ENCODE measurements around the gene IBTK. TPM values are rescaled to one million over a fixed set of nuclear protein-coding genes. Genes with fewer than 3 reads are reported as not detected.
"Not testable (repeated sequence)": the region's sequence is repeated elsewhere in the genome, so short reads cannot be mapped to it uniquely, and the experiment has no call there.

Gene IBTK
- total and polyA plus RNA-seq, 2 experiments from 2014 or later: 14.9 to 20.2 TPM

GRCh38 chr6:82204020-82204419 is 43.5 kb downstream of the IBTK start:
- Histone ChIP-seq H3K4me1 (ENCODE audit: low read depth) (peaks cover 20% of the 10 kb centered on the region), H3K27ac (peak overlapping the region; percentile 56), H3K36me3 (peaks cover 46% of the 10 kb centered on the region), H3K9me3 (ENCODE audit: low read depth) (no peaks in the 10 kb centered on the region), H3K27me3 (no peaks in the 10 kb centered on the region), H3K4me3 (no peak overlapping the region)
- TF ChIP-seq CTCF (IDR thresholded peaks at IDR 0.05; ENCODE audit: low read depth, low read length): no peak
- DNase-seq (ENCODE audit: low read depth in 1 of 2, low spot score in 1 of 2): peak in 1 of 2 donors; percentile 1

GRCh38 chr6:82197784-82198183 is 49.8 kb downstream of the IBTK start:
- Histone ChIP-seq H3K9me3 (ENCODE audit: low read depth) (no peaks in the 10 kb centered on the region), H3K36me3 (peaks cover 80% of the 10 kb centered on the region), H3K27me3 (no peaks in the 10 kb centered on the region), H3K4me3 (no peak overlapping the region), H3K4me1 (ENCODE audit: low read depth) (no peaks in the 10 kb centered on the region), H3K27ac (no peak overlapping the region)
- no peak for DNase-seq (ENCODE audit: low read depth in 1 of 2, low spot score in 1 of 2)
- no peak for TF ChIP-seq CTCF (IDR thresholded peaks at IDR 0.05; ENCODE audit: low read depth, low read length)

GRCh38 chr6:82197245-82197644 is 50.3 kb downstream of the IBTK start:
- H3K4me1 ChIP-seq (ENCODE audit: low read depth); H3K27me3 ChIP-seq; H3K4me3 ChIP-seq; H3K27ac ChIP-seq; DNase-seq (ENCODE audit: low read depth in 1 of 2, low spot score in 1 of 2); H3K9me3 ChIP-seq (ENCODE audit: low read depth): not testable (repeated sequence)
- peaks cover 75% of the 10 kb centered on the region for H3K36me3 ChIP-seq

- Histone ChIP-seq H3K4me3 (no peak overlapping the region), H3K27me3 (no peaks in the 10 kb centered on the region), H3K27ac (no peak overlapping the region), H3K4me1 (ENCODE audit: low read depth) (no peaks in the 10 kb centered on the region), H3K9me3 (ENCODE audit: low read depth) (no peaks in the 10 kb centered on the region), H3K36me3 (peaks cover 72% of the 10 kb centered on the region)
- no peak for TF ChIP-seq CTCF (IDR thresholded peaks at IDR 0.05; ENCODE audit: low read depth, low read length)
- peak in 1 of 2 donors; percentile 51 for DNase-seq (ENCODE audit: low read depth in 1 of 2, low spot score in 1 of 2)
Observed at GRCh38 chr6:82196161-82196560, 51.4 kb downstream of the IBTK start.

GRCh38 chr6:82195619-82196018 is 51.9 kb downstream of the IBTK start:
- no peak for TF ChIP-seq CTCF (IDR thresholded peaks at IDR 0.05; ENCODE audit: low read depth, low read length)
- H3K4me1 ChIP-seq (ENCODE audit: low read depth): no peaks in the 10 kb centered on the region
- no peak overlapping the region for H3K27ac ChIP-seq
- peaks cover 75% of the 10 kb centered on the region for H3K36me3 ChIP-seq
- no peak for DNase-seq (ENCODE audit: low read depth in 1 of 2, low spot score in 1 of 2)
- H3K27me3 ChIP-seq: no peaks in the 10 kb centered on the region
- no peak overlapping the region for H3K4me3 ChIP-seq
- no peaks in the 10 kb centered on the region for H3K9me3 ChIP-seq (ENCODE audit: low read depth)

- Histone ChIP-seq H3K36me3 (peaks cover 41% of the 10 kb centered on the region), H3K4me1 (ENCODE audit: low read depth) (no peaks in the 10 kb centered on the region), H3K27ac (no peak overlapping the region), H3K4me3 (no peak overlapping the region), H3K9me3 (ENCODE audit: low read depth) (no peaks in the 10 kb centered on the region), H3K27me3 (no peaks in the 10 kb centered on the region)
- peak in 1 of 2 donors; percentile 15 for DNase-seq (ENCODE audit: low read depth in 1 of 2, low spot score in 1 of 2)
- TF ChIP-seq CTCF (IDR thresholded peaks at IDR 0.05; ENCODE audit: low read depth, low read length): no peak
Observed at GRCh38 chr6:82185948-82186535, 61.5 kb downstream of the IBTK start.
